GF-D8 (cell line): ENCODE results near the gene ZRANB1.

Experiments
- DNase-seq: peaks from one replicate; lab custom pipeline; 2025; lab: John Stamatoyannopoulos, UW

ZRANB1 gene

GRCh38 chr10:125037145-125037877 is 95.4 kb downstream of the ZRANB1 start:
- DNase-seq: no peak
